Mammary epithelial cell (primary cell): ENCODE data around the gene SPAG16.

Source experiments
- CTCF ChIP-seq, 2 donors: IDR thresholded peaks in 1 of 2; conservative IDR thresholded peaks in 1 of 2; 2 replicates each; pipeline ENCODE4 v1.5.1; 2011 to 2012; ENCODE audit warnings: inconsistent platforms in 2 of 2, low read length in 2 of 2, mild to moderate bottlenecking in 2 of 2, control low read depth in 1 of 2, low read depth in 1 of 2; ENCODE audit not compliant: insufficient read depth in 1 of 2; ENCODE audit errors: extremely low read depth in 1 of 2
- EZH2 ChIP-seq: IDR thresholded peaks from 2 replicates; pipeline ENCODE4 v1.6.1; 2012; ENCODE audit warnings: low read length, inconsistent platforms, borderline replicate concordance

GRCh38 chr2:214180071-214180470 is 895.8 kb downstream of the SPAG16 start:
- TF ChIP-seq EZH2: no peak
- no peak for TF ChIP-seq CTCF (conservative IDR thresholded peaks at IDR 0.05 in 1 of 2, IDR thresholded peaks at IDR 0.05 in 1 of 2; ENCODE audit: extremely low read depth in 1 of 2, insufficient read depth in 1 of 2, low read depth in 1 of 2, low read length in 2 of 2)
